HEK293 (cell line): ENCODE data around the gene MYZAP.

ENCODE experiments used
- ATF2 ChIP-seq: fragments of 450-650 bp; formaldehyde crosslinking; IDR thresholded peaks from 2 replicates; pipeline ENCODE4 v1.5.1; 2016; ENCODE audit warnings: missing biosample characterization, missing genetic modification characterization, low read depth
- CTCF ChIP-seq: fragments of 450-650 bp; formaldehyde crosslinking; IDR thresholded peaks from 2 replicates; pipeline ENCODE4 v1.5.1; 2016; ENCODE audit warnings: missing biosample characterization, missing genetic modification characterization
- GFI1B ChIP-seq: fragments of 450-650 bp; formaldehyde crosslinking; IDR thresholded peaks from 2 replicates; pipeline ENCODE4 v1.5.1; 2016; ENCODE audit warnings: missing biosample characterization, missing genetic modification characterization
- KLF1 ChIP-seq: fragments of 450-650 bp; formaldehyde crosslinking; IDR thresholded peaks from 2 replicates; pipeline ENCODE4 v1.5.1; 2016; ENCODE audit warnings: missing biosample characterization, missing genetic modification characterization
- REST ChIP-seq: fragments of 450-650 bp; formaldehyde crosslinking; IDR thresholded peaks from 2 replicates; pipeline ENCODE4 v1.5.1; 2016; ENCODE audit warnings: missing biosample characterization, missing genetic modification characterization
- SALL2 ChIP-seq: fragments of 450-650 bp; formaldehyde crosslinking; IDR thresholded peaks from 2 replicates; pipeline ENCODE4 v1.5.0; 2017; ENCODE audit warnings: missing biosample characterization, mild to moderate bottlenecking, missing genetic modification characterization, borderline replicate concordance
- YY1 ChIP-seq: fragments of 450-650 bp; formaldehyde crosslinking; IDR thresholded peaks from 2 replicates; pipeline ENCODE4 v1.5.1; 2018; ENCODE audit warnings: missing biosample characterization, missing genetic modification characterization
- ZBTB49 ChIP-seq: fragments of 450-650 bp; formaldehyde crosslinking; IDR thresholded peaks from 2 replicates; pipeline ENCODE4 v1.5.1; 2016; ENCODE audit warnings: missing biosample characterization, missing genetic modification characterization, low read depth
- ZNF133 ChIP-seq: fragments of 450-650 bp; formaldehyde crosslinking; IDR thresholded peaks from 2 replicates; pipeline ENCODE4 v1.5.1; 2016; ENCODE audit warnings: missing biosample characterization, missing genetic modification characterization
- ZNF18 ChIP-seq: fragments of 450-650 bp; formaldehyde crosslinking; IDR thresholded peaks from 2 replicates; pipeline ENCODE4 v1.5.1; 2016; ENCODE audit warnings: missing biosample characterization, missing genetic modification characterization
- ZNF23 ChIP-seq: fragments of 450-650 bp; formaldehyde crosslinking; IDR thresholded peaks from 2 replicates; pipeline ENCODE4 v1.5.1; 2016; ENCODE audit warnings: missing biosample characterization, missing genetic modification characterization, borderline replicate concordance

- TF ChIP-seq ATF2 (tag by site-specific recombination): no peak
- TF ChIP-seq CTCF (tag by site-specific recombination): peak; percentile 18; the same call in 1 of the 2 replicates
- no peak for TF ChIP-seq ZNF23
- no peak for TF ChIP-seq SALL2 (tag by site-specific recombination)
- TF ChIP-seq YY1: no peak
- no peak for TF ChIP-seq KLF1 (tag by site-specific recombination)
- TF ChIP-seq ZBTB49 (tag by site-specific recombination): no peak
- no peak for TF ChIP-seq ZNF18 (tag by site-specific recombination)
- TF ChIP-seq ZNF133 (tag by site-specific recombination): no peak
- no peak for TF ChIP-seq GFI1B (tag by site-specific recombination)
- no peak for TF ChIP-seq REST
These were observed 75.6 kb downstream of the MYZAP start for GRCh38 chr15:57667171-57667849.
